SK-N-SH treated with all-trans-retinoic acid at 6 μM for 48 hours (cell line): Measurements from ENCODE around the gene TNFRSF13B.
"Not testable (repeated sequence)": the region's sequence is repeated elsewhere in the genome, so short reads cannot be mapped to it uniquely, and the experiment has no call there.

Source experiments
- ARNTL ChIP-seq: fragments of 450-650 bp; formaldehyde crosslinking; IDR thresholded peaks from 2 replicates; pipeline ENCODE4 v1.5.0; 2020; ENCODE audit warnings: low read depth, mild to moderate bottlenecking, moderate library complexity, borderline replicate concordance
- CSRNP3 ChIP-seq: fragments of 250-450 bp; sonication (Bioruptor Pico); IDR thresholded peaks from 2 replicates; pipeline ENCODE4 v1.5.1; 2021; ENCODE audit warnings: mild to moderate bottlenecking, moderate library complexity
- GLIS3 ChIP-seq: fragments of 250-450 bp; sonication (Bioruptor Pico); IDR thresholded peaks from 2 replicates; pipeline ENCODE4 v1.5.0; 2020; ENCODE audit warnings: mild to moderate bottlenecking, moderate library complexity
- ZC3H10 ChIP-seq: fragments of 250-450 bp; sonication (Bioruptor Pico); IDR thresholded peaks from 2 replicates; pipeline ENCODE4 v1.5.1; 2021; ENCODE audit warnings: mild to moderate bottlenecking, moderate library complexity
- ZFP30 ChIP-seq: fragments of 450-650 bp; formaldehyde crosslinking; IDR thresholded peaks from 2 replicates; pipeline ENCODE4 v1.5.0; 2022; ENCODE audit warnings: mild to moderate bottlenecking, moderate library complexity

GRCh38 chr17:17010545-17011034, 38.7 kb upstream of the TNFRSF13B start:
- not testable (repeated sequence) for TF ChIP-seq ZFP30 (CRISPR knock-in tag); ZC3H10 (CRISPR knock-in tag); ARNTL (CRISPR knock-in tag); CSRNP3 (CRISPR knock-in tag); GLIS3
